ENCODE data around the gene NDUFA5. TPM values are rescaled to one million over a fixed set of nuclear protein-coding genes. Genes with fewer than 3 reads are reported as not detected.

The NDUFA5 gene
- total RNA-seq, 1 experiment from 2014 or later: 53.4 TPM

GRCh38 chr7:123558289-123558874, 764 bp upstream of the NDUFA5 start:
- intact Hi-C loops (cut with micrococcal nuclease; ENCODE audit: unreplicated experiment) (no loop called here), in situ Hi-C loops (cut with HindIII; ENCODE audit: low pct_unique_long_range_greater_than_20kb, low sequenced_read_pairs) (no loop called here)
- no peak for DNase-seq (ENCODE audit: low read depth, low spot score)
- Histone ChIP-seq H3K36me3 (ENCODE audit: control insufficient read depth, insufficient read depth, low read length) (peaks cover 7% of the 10 kb centered on the region), H3K4me3 (ENCODE audit: low read depth in 2 of 2, low read length in 2 of 2) (peak overlapping the region; percentile 92 to 99), H3K27me3 (ENCODE audit: control insufficient read depth, insufficient read depth, low read length) (no peaks in the 10 kb centered on the region; the same call in 1 of the 2 replicates), H3K27ac (ENCODE audit: low read length) (peak overlapping the region; percentile 88), H3K9me3 (ENCODE audit: control insufficient read depth, insufficient read depth, low read depth, low read length) (no peaks in the 10 kb centered on the region), H3K4me1 (ENCODE audit: control insufficient read depth, insufficient read depth, low read length) (peaks cover 9% of the 10 kb centered on the region)
- POLR2A ChIA-PET: interaction anchor here (0.6 kb wide), 1 partner anchor 191 kb away, joined by 4 read pairs; the partner anchor contains the start of gene WASL
- CTCF ChIA-PET: interaction anchor here (0.9 kb wide), 2 partner anchors 60 to 64 kb away, joined by 3 to 4 read pairs; no protein-coding TSS in a partner anchor
- TF ChIP-seq SIN3A (IDR thresholded peaks at IDR 0.05; ENCODE audit: borderline replicate concordance, insufficient read depth, low read depth, low read length): no peak
- TF ChIP-seq TCF7L2 (IDR thresholded peaks at IDR 0.05; ENCODE audit: low read depth, low read length): no peak
- no peak for TF ChIP-seq CTCF (IDR thresholded peaks at IDR 0.05)
- no peak for TF ChIP-seq REST (IDR thresholded peaks at IDR 0.05; ENCODE audit: insufficient read depth in 1 of 2, low read depth in 2 of 2, low read length in 1 of 2)
- TF ChIP-seq POLR2AphosphoS5 (IDR thresholded peaks at IDR 0.05; ENCODE audit: low read depth, low read length): no peak
- no TSS peak for BruUV-seq (replicated peaks)
- no peak for ATAC-seq

GRCh38 chr7:123557016-123557397, 611 bp downstream of the NDUFA5 start:
- Histone ChIP-seq H3K4me3 (ENCODE audit: low read depth in 2 of 2, low read length in 2 of 2) (peak overlapping the region; percentile 92 to 99), H3K36me3 (ENCODE audit: control insufficient read depth, insufficient read depth, low read length) (peaks cover 7% of the 10 kb centered on the region), H3K27me3 (ENCODE audit: control insufficient read depth, insufficient read depth, low read length) (no peaks in the 10 kb centered on the region; the same call in 1 of the 2 replicates), H3K9me3 (ENCODE audit: control insufficient read depth, insufficient read depth, low read depth, low read length) (no peaks in the 10 kb centered on the region), H3K4me1 (ENCODE audit: control insufficient read depth, insufficient read depth, low read length) (peaks cover 9% of the 10 kb centered on the region), H3K27ac (ENCODE audit: low read length) (peak overlapping the region; percentile 96)
- no peak for DNase-seq (ENCODE audit: low read depth, low spot score)
- TF ChIP-seq REST (IDR thresholded peaks at IDR 0.05; ENCODE audit: insufficient read depth in 1 of 2, low read depth in 2 of 2, low read length in 1 of 2) (peak in 1 of 2 experiments; percentile 45; a peak in 1 of 4 replicates), TCF7L2 (IDR thresholded peaks at IDR 0.05; ENCODE audit: low read depth, low read length) (no peak), POLR2AphosphoS5 (IDR thresholded peaks at IDR 0.05; ENCODE audit: low read depth, low read length) (no peak)
- no peak for ATAC-seq
- in situ Hi-C loops (cut with HindIII; ENCODE audit: low pct_unique_long_range_greater_than_20kb, low sequenced_read_pairs): no loop called here
- POLR2A ChIA-PET: interaction anchor here (0.6 kb wide), 1 partner anchor 21 kb away, joined by 3 read pairs; no protein-coding TSS in a partner anchor
- BruUV-seq (replicated peaks): TSS peak; percentile 75
- CTCF ChIA-PET: no interaction called here
- intact Hi-C loops (cut with micrococcal nuclease; ENCODE audit: unreplicated experiment): no loop called here

Data from Panc1 (cell line).